A549 (cell line): ENCODE data around the gene CKLF. TPM values are rescaled to one million over a fixed set of nuclear protein-coding genes. Genes with fewer than 3 reads are reported as not detected.

Experiments
- ATAC-seq, 2 experiments: fragments of 200-7000 bp in 1 of 2; fragments of >200 bp in 1 of 2; cut with Nextera tagmentation in 1 of 2; cut with Tn5 transposase in 1 of 2; 3 replicates each; pipeline versions ENCODE4 v1.8.0 to v1.9.1; 2018 to 2020; ENCODE audit warnings: mild to moderate bottlenecking in 1 of 2, moderate library complexity in 1 of 2
- CTCF ChIA-PET: fragments of 300-600 bp; sonication (Branson Sonifier 250); formaldehyde crosslinking; extraction: SDS; loops from one replicate; lab custom pipeline; 2021; ENCODE audit warnings: antibody characterized with exemption, inconsistent platforms; lab: Yijun Ruan, JAX
- POLR2A ChIA-PET: fragments of 350-600 bp; formaldehyde crosslinking; extraction: SDS; loops from one replicate; lab custom pipeline; 2021; ENCODE audit warnings: antibody characterized with exemption, inconsistent platforms; lab: Yijun Ruan, JAX
- DNase-seq, 2 experiments: peaks; one replicate each; pipeline versions ENCODE4 v3.0.0 to v3.0.0-alpha.2; 2011 to 2016; ENCODE audit warnings: low read depth in 1 of 2, low spot score in 1 of 2
- FAIRE-seq: peaks from 2 replicates; lab custom pipeline; 2011; peaks lifted over from hg19 to GRCh38; lab: Jason Lieb, UNC
- H3K27ac ChIP-seq, 2 experiments: fragments of >200 bp; sonication (Bioruptor Twin); formaldehyde crosslinking; 3 replicates each; pipeline ENCODE4 v1.5.1; 2016 to 2017
- H3K4me1 ChIP-seq: fragments of >200 bp; sonication (Bioruptor Twin); formaldehyde crosslinking; 3 replicates; pipeline ENCODE4 v1.6.1; 2016
- H3K4me2 ChIP-seq: fragments of >200 bp; sonication (Bioruptor Twin); formaldehyde crosslinking; 3 replicates; pipeline ENCODE4 v1.6.1; 2016
- H3K4me3 ChIP-seq: fragments of >200 bp; sonication (Bioruptor Twin); formaldehyde crosslinking; 3 replicates; pipeline ENCODE4 v1.5.1; 2016
- H3K9me3 ChIP-seq: fragments of >200 bp; sonication (Bioruptor Twin); formaldehyde crosslinking; 3 replicates; pipeline ENCODE4 v1.6.1; 2016
- BHLHE40 ChIP-seq: IDR thresholded peaks from 2 replicates; pipeline ENCODE4 v1.6.1; 2012; ENCODE audit warnings: low read depth, low read length, inconsistent platforms
- CBX2 ChIP-seq: fragments of 200-600 bp; sonication (generic); IDR thresholded peaks from 2 replicates; pipeline ENCODE4 v1.6.1; 2016; ENCODE audit warnings: low read depth, mild to moderate bottlenecking, borderline replicate concordance
- EHMT2 ChIP-seq: fragments of 200-600 bp; sonication (generic); IDR thresholded peaks from 2 replicates; pipeline ENCODE4 v1.6.1; 2016; ENCODE audit warnings: antibody characterized with exemption, low read depth, mild to moderate bottlenecking, moderate library complexity
- EP300 ChIP-seq, 2 experiments: fragments of >200 bp; sonication (Bioruptor Twin); formaldehyde crosslinking; IDR thresholded peaks; 2 replicates in 1 of 2; 3 replicates in 1 of 2; pipeline ENCODE4 v1.6.1; 2016 to 2017
- ESRRA ChIP-seq: fragments of 150-350 bp; IDR thresholded peaks from 2 replicates; pipeline ENCODE4 v1.6.1; 2014; ENCODE audit warnings: mild to moderate bottlenecking, low read length, borderline replicate concordance
- HEYL ChIP-seq: fragments of 250-450 bp; sonication (Bioruptor Pico); IDR thresholded peaks from 2 replicates; pipeline ENCODE4 v1.8.0; 2021; ENCODE audit warnings: mild to moderate bottlenecking, moderate library complexity
- HOXB13 ChIP-seq: fragments of 250-450 bp; sonication (Bioruptor Pico); IDR thresholded peaks from 2 replicates; pipeline ENCODE4 v1.5.0; 2020; ENCODE audit warnings: low read depth, mild to moderate bottlenecking, moderate library complexity
- JUNB ChIP-seq: fragments of >200 bp; sonication (Bioruptor Twin); formaldehyde crosslinking; IDR thresholded peaks from 2 replicates; pipeline ENCODE4 v1.6.1; 2016
- MAZ ChIP-seq: fragments of 150-350 bp; IDR thresholded peaks from 2 replicates; pipeline ENCODE4 v1.6.1; 2014; ENCODE audit warnings: antibody characterized with exemption, low read depth, low read length, borderline replicate concordance
- MYC ChIP-seq: IDR thresholded peaks from 2 replicates; pipeline ENCODE4 v1.6.1; 2012; ENCODE audit warnings: mild to moderate bottlenecking, inconsistent platforms, low read length, improper control_type of control experiment, borderline replicate concordance
- NFE2L2 ChIP-seq: fragments of 150-350 bp; conservative IDR thresholded peaks from 2 replicates; pipeline ENCODE4 v1.6.1; 2014; ENCODE audit warnings: low read length
- NPAS2 ChIP-seq: fragments of 250-450 bp; sonication (Bioruptor Pico); IDR thresholded peaks from 2 replicates; pipeline ENCODE4 v1.8.0; 2022; ENCODE audit warnings: mild to moderate bottlenecking, moderate library complexity, borderline replicate concordance
- NR3C1 ChIP-seq: fragments of >200 bp; sonication (Bioruptor Twin); formaldehyde crosslinking; IDR thresholded peaks from 3 replicates; pipeline ENCODE4 v1.6.1; 2017
- RCOR1 ChIP-seq: fragments of 150-350 bp; IDR thresholded peaks from 2 replicates; pipeline ENCODE4 v1.6.1; 2014; ENCODE audit warnings: antibody characterized with exemption, low read length, low read depth
- RFX5 ChIP-seq: fragments of 450-650 bp; IDR thresholded peaks from 2 replicates; pipeline ENCODE4 v1.7.1; 2014; ENCODE audit warnings: antibody characterized with exemption, mild to moderate bottlenecking, moderate library complexity
- RNF2 ChIP-seq: fragments of 200-600 bp; sonication (generic); IDR thresholded peaks from 2 replicates; pipeline ENCODE4 v1.6.1; 2016; ENCODE audit warnings: low read depth, mild to moderate bottlenecking, antibody characterized with exemption, moderate library complexity, borderline replicate concordance
- ZFP36 ChIP-seq: fragments of 450-650 bp; IDR thresholded peaks from 2 replicates; pipeline ENCODE4 v1.6.1; 2014; ENCODE audit warnings: borderline replicate concordance; ENCODE audit not compliant: partially characterized antibody
- ZNF302 ChIP-seq: fragments of 250-450 bp; sonication (Bioruptor Pico); IDR thresholded peaks from 2 replicates; pipeline ENCODE4 v1.9.0; 2021; ENCODE audit warnings: inconsistent platforms, mild to moderate bottlenecking, moderate library complexity
- ZSCAN20 ChIP-seq: fragments of 250-450 bp; sonication (Bioruptor Pico); IDR thresholded peaks from 2 replicates; pipeline ENCODE4 v1.8.0; 2022; ENCODE audit warnings: mild to moderate bottlenecking, moderate library complexity
- whole genome bisulfite sequencing: methylation state at CpG from one replicate; pipeline ENCODE4 v1.1.6; 2017; ENCODE audit errors: missing lambda C conversion rate; 5-methylcytosine and 5-hydroxymethylcytosine counted together
- polyA plus RNA-seq, 4 experiments: library from polyadenylated mRNA; depleted of rRNA in 3 of 4; stranded (reverse); fragments of >200 nt; fragmentation: RNase III in 1 of 4; extraction: RNeasy Plus Mini Kit Qiagen cat#74134 plus additional on column Dnase treatment in 1 of 4; gene quantifications; 2 replicates in 3 of 4; 3 replicates in 1 of 4; pipeline ENCODE4 v1.2.3, GENCODE V29; 2011 to 2017
- TF ChIP-seq, protein P1 (sequence below): fragments of 150-350 bp; IDR thresholded peaks from 2 replicates; pipeline ENCODE4 v1.6.1; 2014; ENCODE audit warnings: low read depth, mild to moderate bottlenecking, low read length
- TF ChIP-seq, protein P2 (sequence below): fragments of >200 bp; sonication (Bioruptor Twin); formaldehyde crosslinking; IDR thresholded peaks from 3 replicates; pipeline ENCODE4 v1.5.1; 2016
- TF ChIP-seq, protein P3 (sequence below): fragments of >200 bp; sonication (Bioruptor Twin); formaldehyde crosslinking; IDR thresholded peaks from 2 replicates; pipeline ENCODE4 v1.6.1; 2016
- TF ChIP-seq, protein P4 (sequence below): fragments of 250-450 bp; sonication (Bioruptor Pico); IDR thresholded peaks from 2 replicates; pipeline ENCODE4 v1.5.0; 2020; ENCODE audit warnings: low read depth, mild to moderate bottlenecking, moderate library complexity

CKLF gene
- polyA plus RNA-seq, 2 of the 4 experiments (the other 2 are of a cell fraction): 85.1 to 87.0 TPM

DNA sequence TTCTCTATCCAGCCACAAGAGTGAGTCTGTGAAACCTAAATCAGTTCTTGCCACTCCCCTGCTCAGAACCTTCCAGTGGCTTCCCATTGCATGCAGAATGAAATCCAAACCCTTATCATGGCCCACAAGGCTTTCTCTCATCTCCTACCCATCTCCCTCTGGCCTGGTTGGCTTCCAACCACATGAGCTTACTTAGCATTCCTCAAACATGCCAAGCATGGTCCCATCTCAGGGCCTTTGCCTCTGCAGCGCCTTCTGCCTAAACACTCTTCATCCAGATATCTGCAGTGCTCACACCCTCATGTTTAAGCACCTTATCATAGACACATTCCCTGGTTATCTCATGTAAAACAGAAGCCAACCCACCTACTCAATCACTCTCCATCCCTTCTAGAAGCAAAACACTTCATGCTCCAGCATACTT lies 18.0 kb upstream of the CKLF start:
- CTCF ChIA-PET: interaction anchor here (1.3 to 1.5 kb wide), 2 partner anchors 9 to 10 kb away, joined by 3 to 4 read pairs; no protein-coding TSS in a partner anchor
- Histone ChIP-seq H3K27ac (no peak overlapping the region), H3K9me3 (no peaks in the 10 kb centered on the region), H3K4me2 (no peak overlapping the region), H3K4me3 (no peak overlapping the region), H3K4me1 (no peaks in the 10 kb centered on the region)
- no peak for TF ChIP-seq RFX5
- TF ChIP-seq RNF2: no peak
- TF ChIP-seq, protein P1, sequence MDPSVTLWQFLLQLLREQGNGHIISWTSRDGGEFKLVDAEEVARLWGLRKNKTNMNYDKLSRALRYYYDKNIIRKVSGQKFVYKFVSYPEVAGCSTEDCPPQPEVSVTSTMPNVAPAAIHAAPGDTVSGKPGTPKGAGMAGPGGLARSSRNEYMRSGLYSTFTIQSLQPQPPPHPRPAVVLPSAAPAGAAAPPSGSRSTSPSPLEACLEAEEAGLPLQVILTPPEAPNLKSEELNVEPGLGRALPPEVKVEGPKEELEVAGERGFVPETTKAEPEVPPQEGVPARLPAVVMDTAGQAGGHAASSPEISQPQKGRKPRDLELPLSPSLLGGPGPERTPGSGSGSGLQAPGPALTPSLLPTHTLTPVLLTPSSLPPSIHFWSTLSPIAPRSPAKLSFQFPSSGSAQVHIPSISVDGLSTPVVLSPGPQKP: no peak
- TF ChIP-seq ZFP36: no peak
- TF ChIP-seq ESRRA: no peak
- ATAC-seq: no peak
- no peak for FAIRE-seq
- WGBS: 96% methylated on average over 1 of the region's 1 CpG
- POLR2A ChIA-PET: no interaction called here
- no peak for DNase-seq

DNA sequence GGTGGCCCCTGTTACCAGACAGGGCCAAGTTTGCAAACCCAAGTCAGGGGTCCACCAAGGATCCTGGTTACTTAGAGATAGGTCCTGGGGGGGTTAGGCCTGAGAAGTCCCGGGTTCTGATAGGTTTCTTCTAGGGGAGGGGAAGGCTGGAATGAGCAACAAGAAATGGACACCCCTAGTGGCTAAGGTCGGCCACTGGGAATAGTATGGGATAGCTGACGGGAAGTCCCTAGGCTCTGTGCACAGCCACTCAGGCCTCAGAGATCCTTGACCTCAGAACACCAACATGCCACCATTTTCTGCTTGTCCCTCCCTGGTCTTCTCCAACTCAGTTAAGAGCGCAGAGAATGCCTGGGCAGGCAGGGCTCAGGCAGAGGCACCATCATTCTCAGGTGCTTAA lies 15.9 kb upstream of the CKLF start:
- 85% methylated on average over 4 of the region's 4 CpGs for whole genome bisulfite sequencing

DNA sequence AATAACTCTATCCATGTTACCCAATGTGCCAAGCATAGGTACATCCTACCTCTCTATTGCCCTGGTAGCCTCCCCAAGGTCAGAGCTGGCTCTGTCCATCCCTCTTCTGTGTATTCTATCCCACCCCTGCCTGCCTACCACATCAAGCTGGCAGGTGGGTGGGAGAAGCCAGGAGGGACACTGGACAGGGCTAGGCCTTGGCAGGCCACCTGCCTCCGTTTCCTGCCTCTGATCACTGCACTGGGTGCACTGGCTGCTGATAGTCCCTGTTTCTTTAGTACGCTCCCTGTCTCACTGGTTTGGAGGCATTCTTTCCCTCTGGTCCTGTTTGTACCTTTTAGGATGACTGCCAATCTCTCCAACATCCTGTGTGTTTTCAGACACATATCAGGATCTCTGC lies 15.1 kb upstream of the CKLF start:
- Histone ChIP-seq H3K4me1 (no peaks in the 10 kb centered on the region), H3K4me3 (no peak overlapping the region), H3K4me2 (no peak overlapping the region), H3K9me3 (no peaks in the 10 kb centered on the region), H3K27ac (no peak overlapping the region)
- no peak for DNase-seq
- ChIA-PET POLR2A (no interaction called here), CTCF (interaction anchor here (1.0 to 1.7 kb wide), 3 partner anchors 9 to 15 kb away, joined by 3 to 6 read pairs (median 5); partner anchors contain the start of gene CKLF)
- WGBS: 96% methylated on average over 2 of the region's 2 CpGs
- 0 out of 6 replicates have a peak, but pooled peaks of 1 of the 2 experiments have one; percentile 24 for ATAC-seq
- TF ChIP-seq HOXB13: no peak
- no peak for FAIRE-seq

More for the DNA sequence above, 15.9 kb upstream of the CKLF start:
- DNase-seq (no peak), FAIRE-seq (no peak), ATAC-seq (peak; percentile 64 to 75; a peak in 5 of 6 replicates)
- Histone ChIP-seq H3K4me2 (no peak overlapping the region), H3K9me3 (no peaks in the 10 kb centered on the region), H3K4me3 (no peak overlapping the region), H3K27ac (no peak overlapping the region), H3K4me1 (no peaks in the 10 kb centered on the region)
- ChIA-PET CTCF (interaction anchor here (0.9 to 1.7 kb wide), 3 partner anchors 14 to 16 kb away, joined by 3 to 5 read pairs (median 5); partner anchors contain the start of gene CKLF), POLR2A (interaction anchor here (0.7 kb wide), 1 partner anchor 299 kb away, joined by 3 read pairs; no protein-coding TSS in a partner anchor)
- TF ChIP-seq MYC (no peak), RFX5 (no peak), HEYL (no peak), EHMT2 (no peak), ESRRA (no peak), EP300 (IDR thresholded peaks at IDR 0.05) (no peak), NFE2L2 (no peak), NPAS2 (CRISPR knock-in tag) (no peak), BHLHE40 (no peak), JUNB (no peak), NR3C1 (no peak), ZNF302 (no peak), ZSCAN20 (CRISPR knock-in tag) (no peak), MAZ (no peak), RCOR1 (no peak), CBX2 (no peak)
- TF ChIP-seq, protein P2, sequence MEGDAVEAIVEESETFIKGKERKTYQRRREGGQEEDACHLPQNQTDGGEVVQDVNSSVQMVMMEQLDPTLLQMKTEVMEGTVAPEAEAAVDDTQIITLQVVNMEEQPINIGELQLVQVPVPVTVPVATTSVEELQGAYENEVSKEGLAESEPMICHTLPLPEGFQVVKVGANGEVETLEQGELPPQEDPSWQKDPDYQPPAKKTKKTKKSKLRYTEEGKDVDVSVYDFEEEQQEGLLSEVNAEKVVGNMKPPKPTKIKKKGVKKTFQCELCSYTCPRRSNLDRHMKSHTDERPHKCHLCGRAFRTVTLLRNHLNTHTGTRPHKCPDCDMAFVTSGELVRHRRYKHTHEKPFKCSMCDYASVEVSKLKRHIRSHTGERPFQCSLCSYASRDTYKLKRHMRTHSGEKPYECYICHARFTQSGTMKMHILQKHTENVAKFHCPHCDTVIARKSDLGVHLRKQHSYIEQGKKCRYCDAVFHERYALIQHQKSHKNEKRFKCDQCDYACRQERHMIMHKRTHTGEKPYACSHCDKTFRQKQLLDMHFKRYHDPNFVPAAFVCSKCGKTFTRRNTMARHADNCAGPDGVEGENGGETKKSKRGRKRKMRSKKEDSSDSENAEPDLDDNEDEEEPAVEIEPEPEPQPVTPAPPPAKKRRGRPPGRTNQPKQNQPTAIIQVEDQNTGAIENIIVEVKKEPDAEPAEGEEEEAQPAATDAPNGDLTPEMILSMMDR: no peak
- TF ChIP-seq, protein P3, sequence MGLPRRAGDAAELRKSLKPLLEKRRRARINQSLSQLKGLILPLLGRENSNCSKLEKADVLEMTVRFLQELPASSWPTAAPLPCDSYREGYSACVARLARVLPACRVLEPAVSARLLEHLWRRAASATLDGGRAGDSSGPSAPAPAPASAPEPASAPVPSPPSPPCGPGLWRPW: no peak
- TF ChIP-seq, protein P4, sequence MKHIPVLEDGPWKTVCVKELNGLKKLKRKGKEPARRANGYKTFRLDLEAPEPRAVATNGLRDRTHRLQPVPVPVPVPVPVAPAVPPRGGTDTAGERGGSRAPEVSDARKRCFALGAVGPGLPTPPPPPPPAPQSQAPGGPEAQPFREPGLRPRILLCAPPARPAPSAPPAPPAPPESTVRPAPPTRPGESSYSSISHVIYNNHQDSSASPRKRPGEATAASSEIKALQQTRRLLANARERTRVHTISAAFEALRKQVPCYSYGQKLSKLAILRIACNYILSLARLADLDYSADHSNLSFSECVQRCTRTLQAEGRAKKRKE (CRISPR knock-in tag): no peak
